HG02588 (cell line): ENCODE data around the gene CCDC88C.
"Not testable (repeated sequence)": the region's sequence is repeated elsewhere in the genome, so short reads cannot be mapped to it uniquely, and the experiment has no call there.

Experiments
- ATAC-seq: cut with Tn5 transposase; IDR thresholded peaks from one replicate; pipeline ENCODE4 v1.9.1; 2021; ENCODE audit warnings: mild to moderate bottlenecking, moderate library complexity; ENCODE audit not compliant: unreplicated experiment

CCDC88C gene

DNA sequence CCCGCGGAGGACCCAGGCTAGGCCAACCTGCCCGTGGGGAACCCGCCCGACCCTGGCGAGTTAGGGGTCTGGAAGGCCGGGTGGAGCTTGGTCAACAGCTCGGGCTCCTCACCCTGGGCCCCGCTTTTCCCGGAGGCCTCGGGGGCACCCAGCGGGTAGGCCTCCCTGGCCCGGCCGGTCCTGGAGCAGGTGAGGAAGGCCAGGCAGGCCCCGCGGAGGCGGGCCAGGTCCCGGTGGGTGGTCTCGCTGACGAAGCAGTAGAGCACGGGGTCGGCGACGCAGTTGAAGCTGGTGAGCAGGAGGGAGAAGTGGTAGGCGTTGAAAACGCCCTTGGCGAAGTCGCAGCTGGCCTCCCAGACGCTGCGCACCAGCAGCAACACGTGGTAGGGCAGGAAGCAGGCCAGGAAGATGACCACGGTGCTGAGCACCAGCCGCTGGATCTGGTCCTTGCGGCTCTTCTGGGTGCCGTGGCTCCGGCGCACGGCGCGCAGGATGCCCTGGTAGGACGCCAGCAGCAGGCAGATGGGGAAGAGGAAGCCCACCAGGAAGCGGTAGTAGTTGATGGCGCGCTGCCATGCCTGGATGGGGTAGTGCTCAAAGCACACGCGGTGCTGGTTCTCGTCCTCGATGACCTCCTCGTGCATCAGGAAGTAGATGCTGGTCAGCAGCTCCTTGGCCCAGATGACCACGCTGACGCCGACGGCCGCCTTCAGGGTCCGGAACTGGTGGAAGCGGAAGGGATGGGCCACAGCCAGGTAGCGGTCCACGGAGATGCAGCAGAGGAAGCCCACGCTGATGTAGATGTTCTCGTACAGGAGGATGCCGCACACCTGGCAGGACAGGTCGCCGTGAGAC, 183.5 kb downstream of the CCDC88C start:
- ATAC-seq, result no peak

DNA sequence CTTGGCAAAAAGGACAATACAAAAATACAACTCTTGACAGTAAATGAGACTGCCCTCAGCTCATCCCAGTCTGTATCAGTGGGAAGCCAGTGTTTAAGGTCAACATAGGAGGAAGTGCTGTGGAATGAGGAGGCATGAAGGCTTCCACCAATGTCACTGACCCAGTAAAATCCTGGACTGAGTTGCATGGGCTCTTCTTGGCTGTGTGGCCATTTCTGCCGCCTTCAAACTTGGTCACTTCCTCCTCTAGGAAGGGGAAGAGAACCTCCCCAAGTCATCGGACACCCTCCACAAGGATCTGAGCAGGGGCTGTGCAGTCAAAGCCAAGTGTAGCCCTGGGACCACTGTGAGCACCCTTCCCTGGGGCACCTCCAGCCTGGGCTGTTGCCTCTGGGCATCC, 185.0 kb downstream of the CCDC88C start:
- no peak for ATAC-seq

DNA sequence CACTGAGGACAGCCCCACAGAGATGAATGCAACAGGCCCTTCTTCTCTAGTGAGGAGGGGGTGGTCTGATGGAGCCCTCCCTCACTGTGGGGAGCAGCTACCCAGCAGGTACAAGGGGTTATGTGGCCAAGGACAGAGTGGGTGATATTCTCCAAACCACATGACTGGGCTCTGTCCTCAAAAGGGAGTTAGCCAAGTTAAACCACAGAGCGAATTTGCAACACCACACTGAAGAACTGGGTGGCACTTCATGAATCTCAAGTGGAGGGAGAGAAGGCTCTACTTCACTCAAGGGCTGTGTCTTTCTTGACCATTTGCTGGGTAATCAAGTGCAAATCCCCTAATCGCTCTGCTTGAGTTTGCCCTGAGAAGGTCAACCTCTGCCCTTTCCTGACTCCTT, 185.6 kb downstream of the CCDC88C start:
- no peak for ATAC-seq

DNA sequence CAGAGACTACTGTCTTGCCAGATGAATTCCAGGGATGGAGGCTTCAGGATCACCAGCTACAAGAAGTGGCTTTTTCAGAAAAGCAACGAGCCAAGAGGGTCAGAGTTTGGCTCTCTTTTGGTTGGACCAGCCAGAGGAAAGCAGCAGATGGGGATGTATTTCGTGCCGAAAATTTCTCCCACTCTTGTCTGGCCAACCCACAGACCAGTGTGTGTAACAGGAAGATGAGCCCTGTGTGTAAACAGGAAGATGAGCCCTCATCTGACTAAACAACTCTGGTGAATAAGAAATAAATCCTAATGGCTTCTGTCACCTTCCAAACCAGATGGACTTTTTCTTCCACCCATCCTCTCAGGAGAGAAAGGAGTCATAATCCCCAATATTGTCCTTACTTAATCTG, 186.2 kb downstream of the CCDC88C start:
- ATAC-seq, result no peak

DNA sequence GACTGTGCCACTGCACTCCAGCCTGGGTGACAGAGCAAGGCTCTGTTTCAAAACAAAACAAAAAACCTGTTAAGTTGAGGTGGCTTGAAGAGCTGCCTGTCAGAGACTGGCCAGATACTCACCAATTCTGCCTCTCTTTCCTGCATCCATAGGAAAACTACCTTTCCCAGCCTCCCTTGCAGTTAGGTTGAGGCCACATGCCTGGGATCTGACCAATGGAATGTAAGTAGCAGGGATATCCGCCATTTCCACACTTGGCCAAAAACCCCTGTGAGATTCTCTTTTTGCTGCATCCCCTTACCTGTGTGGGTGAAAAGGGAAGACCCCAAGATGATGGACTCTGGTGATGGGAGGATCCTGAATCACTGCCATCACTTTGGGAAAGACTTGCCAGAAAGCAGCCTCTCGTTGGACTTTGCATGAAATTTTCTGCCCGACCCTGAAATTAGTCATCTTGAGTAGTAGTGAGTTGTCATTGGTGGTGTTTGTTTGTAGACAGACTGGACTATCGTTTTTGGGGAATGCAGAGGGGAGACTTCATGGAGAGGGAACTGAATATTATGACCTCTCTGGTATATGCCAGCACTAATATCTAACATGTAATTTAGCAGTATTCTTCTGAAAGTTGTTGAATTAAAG, 187.1 kb downstream of the CCDC88C start:
- no peak for ATAC-seq

DNA sequence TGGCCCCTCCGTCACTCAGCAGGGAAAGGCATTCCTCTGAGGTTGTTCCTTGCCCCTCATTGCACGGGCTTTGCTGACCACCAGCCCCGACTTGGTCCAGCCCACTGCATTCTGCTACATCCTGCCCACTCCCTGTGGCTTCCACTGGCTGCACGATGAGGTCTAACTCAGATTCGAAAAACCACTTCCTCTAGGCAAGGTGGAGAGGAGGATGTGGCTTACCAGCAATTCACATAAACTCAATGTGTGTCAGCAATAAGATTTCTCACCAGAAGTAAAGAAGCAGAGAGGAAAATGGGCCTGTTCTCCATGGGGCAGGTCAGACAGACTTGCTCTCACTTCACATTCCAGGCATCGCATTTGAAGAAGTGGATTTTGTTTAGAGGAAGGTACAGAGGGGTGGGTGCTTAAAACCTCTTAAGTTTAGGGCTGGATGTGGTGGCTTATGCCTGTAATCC, 187.8 kb downstream of the CCDC88C start:
- peak; percentile 53 for ATAC-seq

DNA sequence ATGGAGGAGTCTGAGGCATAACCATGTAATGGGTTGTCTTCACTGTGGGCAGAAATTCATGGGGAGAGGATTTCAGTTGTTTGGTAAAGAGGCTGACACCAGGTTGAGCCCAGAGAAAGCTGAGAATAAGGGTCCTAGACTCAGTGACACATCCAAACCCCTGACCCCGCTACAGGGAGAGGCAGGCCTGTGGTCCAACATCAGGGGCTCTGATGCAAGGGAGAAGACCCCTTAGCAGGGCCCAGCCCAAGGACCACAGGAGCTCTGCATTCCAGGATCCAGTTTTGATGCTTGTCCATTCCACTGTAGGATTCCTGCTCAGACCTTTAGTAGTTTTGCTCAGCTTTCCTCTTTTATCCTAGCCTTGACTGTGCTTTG, 188.6 kb downstream of the CCDC88C start:
- no peak for ATAC-seq

DNA sequence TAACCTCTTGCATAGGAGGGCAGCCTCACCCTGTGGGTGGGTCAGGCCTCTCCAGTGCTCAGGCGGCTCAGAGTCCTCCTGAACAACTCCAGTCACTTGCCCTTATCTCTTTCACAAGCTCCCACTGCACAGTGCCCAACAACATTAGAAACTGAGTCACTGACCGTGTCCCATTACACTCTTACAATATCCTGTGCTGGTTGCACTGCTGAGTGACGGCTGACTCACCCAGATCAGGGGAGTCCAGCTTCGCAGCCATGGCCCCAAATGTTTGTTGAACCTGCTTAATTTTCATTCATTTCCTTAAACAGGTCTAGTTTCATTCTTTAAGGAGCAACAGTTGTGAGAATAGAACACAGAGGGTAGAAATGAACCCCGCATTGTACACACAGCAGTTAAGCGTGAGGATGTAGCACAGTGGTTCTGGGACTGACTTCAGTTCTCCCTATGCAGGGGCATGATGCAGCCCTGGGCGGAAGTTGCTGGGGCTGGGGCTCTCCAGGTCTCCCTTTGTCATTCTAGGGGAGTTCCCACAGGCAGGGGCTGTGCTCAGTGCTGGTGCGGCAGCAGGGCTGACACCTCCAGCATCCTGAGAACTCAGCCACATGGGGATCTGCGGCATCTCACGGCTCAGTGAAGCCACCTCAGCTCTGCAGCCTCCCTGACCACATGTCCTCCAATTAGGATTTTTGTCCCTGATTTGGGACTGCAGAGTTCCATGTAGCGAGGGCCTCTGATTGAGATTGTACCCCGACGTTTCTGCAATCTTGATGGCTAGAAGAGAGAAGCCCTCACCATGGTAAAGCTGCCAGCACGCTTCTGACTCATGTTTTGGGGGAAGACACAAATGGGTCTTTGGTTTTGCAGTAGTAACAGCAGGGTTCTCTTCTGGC, 189.3 kb downstream of the CCDC88C start:
- peak; percentile 90 for ATAC-seq

DNA sequence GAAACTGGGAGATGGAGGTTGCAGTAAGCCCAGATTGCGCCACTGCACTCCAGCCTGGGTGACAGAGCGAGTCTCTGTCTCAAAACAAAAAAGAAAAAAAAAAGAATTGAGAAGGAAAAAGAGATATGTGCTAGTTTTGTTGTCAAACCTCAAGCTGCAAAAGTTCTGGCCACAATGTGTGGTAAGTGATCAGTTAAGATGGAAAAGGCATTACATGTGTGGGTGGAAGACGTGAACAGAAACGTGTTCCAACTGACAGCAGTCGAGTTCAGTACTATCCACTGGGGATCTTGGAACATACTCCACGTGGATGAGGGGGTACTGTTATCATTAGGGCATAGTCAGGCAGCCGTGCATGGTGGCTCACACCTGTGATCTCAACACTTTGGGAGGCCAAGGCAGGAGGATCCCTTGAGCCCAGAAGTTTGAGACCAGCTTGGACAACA, 190.4 kb downstream of the CCDC88C start:
- ATAC-seq, result no peak

DNA sequence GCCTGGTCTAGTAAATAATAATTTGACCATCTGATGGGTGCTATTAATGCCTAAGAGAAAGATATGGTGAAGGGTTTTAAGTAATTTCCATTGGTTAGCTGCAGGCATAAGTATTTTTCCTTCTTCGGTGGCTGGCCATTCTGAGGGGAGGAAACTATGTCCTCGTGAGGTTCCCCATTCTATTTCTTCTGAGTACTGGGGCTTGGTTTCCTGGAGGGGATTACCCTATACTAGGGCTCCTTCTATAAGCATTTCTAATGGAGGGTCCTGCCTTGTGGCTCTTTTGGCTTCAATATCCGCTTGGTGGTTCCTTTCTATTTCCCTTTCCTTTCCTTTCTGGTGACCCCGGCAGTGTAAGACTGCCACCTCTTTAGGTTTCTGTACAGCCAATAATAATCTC, 191.3 kb downstream of the CCDC88C start:
- ATAC-seq, result not testable (repeated sequence)

DNA sequence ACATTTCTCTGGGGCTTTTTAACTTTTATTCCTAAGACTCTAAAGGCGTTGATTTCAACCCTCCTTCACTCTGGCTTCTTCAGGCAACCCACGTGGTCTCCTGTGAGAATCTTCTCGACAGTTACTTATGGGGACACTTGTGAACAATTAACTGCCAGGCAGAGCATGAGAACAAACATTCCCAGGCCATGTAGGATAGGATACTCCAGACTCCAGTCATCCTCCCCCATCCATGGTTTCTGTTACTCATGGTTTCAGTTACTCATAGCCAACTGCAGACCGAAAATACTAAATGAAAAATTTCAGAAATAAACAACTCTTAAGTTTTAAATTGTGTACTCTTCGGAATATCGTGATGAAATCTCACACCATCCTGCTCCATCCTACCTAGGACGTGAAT, 192.6 kb downstream of the CCDC88C start:
- no peak for ATAC-seq

DNA sequence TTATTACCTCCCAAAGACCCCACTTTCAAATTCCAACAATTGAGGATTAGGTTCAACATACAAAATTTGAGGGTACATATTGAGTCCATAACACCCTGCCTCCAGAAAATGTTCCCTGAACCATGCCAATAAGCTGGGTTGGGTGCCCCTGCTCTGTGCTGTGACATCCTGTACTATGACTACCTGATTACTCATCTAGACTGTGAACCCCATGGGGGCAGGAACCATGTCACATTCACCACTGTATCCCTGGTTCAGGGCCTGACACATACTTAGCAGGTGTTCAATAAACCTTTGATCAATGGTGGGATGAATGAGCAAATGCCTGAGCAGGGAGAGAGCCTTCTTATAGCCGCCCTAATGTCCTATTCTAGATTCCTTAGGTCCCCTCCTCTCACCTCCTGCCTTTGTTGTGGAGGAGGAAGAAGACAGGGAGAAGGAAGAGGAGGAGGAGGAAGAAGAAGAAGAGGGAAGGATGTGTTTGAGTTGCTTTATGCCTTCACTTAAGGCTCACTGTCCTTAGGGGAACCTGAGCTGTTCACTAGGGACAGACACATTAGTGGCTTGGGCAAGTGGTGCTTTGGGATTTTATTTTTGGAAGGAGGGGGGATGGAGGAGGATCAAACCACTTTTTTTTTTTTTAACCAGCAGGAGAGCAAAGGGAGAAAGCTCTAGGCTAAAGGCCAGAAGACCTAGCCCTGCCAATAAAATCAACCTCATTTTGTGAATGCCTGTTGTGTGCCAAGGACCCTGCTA, 194.4 kb downstream of the CCDC88C start:
- no peak for ATAC-seq
